Endometrium (tissue), 2 donors: Measurements from ENCODE around the gene SYK.

Experiments
- FAIRE-seq: peaks from 2 replicates; lab custom pipeline; 2012; peaks lifted over from hg19 to GRCh38; lab: Jason Lieb, UNC
- donor health status: control.
- donor health status: control.

The SYK gene

DNA sequence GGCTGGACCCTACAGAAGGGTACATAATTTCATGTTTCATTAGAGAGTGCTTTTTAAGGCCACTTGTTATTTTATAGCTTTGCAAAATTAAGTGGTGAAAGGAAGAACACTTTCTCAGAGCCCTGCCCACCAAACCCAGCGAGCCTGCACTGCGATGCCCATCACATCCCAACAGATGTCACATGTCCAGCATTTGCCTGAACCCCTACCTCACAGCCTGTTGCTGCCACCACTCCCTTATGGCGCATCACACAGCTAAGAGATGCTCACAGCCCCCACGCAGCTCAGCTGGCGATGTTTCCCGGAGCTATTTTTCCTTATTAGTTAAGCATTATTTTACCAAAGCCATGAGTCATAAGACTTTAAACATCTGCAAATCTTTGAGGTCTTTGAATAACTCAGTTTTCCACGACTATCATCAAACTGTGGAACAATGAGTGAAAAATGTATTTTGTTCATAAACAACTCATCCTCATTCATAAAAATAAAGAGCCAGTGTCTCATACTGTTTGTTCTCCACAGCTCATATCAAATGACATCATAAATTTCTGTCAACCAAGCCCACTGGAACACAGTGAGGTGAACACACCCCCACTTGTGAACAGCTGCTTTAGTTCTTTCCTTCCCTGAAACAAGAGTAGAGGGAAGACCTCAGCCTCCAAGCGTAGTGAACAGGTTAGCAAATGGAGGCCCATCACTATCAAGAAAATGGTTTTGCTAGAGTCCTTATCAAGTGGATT, 104.9 kb downstream of the SYK start:
- FAIRE-seq: no peak

- no peak for FAIRE-seq
Measured at GRCh38 chr9:90907056-90907445, 105.4 kb downstream of the SYK start.

- no peak for FAIRE-seq
Measured at GRCh38 chr9:90907790-90908189, 106.2 kb downstream of the SYK start.

DNA sequence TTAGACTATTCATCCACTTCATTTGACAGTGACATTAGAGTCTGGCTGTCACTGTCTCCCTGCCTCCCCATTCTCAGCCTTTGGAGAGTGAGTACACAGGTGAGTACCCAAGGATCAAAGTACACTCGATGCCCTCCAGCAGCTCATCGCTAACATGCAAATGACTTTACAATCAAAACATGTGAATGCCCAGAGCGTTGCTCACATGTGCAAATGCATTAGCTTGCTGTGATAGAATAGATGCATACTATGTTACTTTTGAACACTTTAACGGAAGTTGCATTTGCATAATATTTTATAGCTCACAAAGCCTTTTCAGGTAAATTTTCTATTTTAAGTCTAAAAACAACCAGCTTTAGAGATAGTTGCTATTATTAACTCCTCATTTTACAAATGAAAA, 107.6 kb downstream of the SYK start:
- no peak for FAIRE-seq

GRCh38 chr9:90909747-90910283, 108.2 kb downstream of the SYK start:
- no peak for FAIRE-seq

DNA sequence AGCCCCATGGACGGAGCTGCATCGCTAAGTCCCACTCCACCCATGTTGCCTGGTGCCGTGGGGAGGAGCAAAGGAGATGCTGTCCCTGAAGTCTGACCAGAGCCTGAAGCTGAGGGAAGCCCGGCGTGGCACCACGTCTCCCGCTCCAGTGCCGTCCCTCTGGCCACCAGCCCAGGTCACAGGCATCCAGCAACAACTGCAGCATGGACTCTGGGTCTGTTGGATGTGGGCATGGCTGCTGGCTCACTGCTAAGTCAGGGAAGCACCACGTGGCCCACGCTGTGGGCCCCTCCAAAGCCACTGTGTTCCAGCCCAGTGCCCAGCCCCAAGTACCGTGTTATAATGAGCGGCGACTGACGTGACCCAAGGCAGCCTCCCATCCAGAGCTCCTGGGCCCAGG, 112.6 kb downstream of the SYK start:
- FAIRE-seq: no peak

GRCh38 chr9:90914868-90915483, 113.4 kb downstream of the SYK start:
- no peak for FAIRE-seq

DNA sequence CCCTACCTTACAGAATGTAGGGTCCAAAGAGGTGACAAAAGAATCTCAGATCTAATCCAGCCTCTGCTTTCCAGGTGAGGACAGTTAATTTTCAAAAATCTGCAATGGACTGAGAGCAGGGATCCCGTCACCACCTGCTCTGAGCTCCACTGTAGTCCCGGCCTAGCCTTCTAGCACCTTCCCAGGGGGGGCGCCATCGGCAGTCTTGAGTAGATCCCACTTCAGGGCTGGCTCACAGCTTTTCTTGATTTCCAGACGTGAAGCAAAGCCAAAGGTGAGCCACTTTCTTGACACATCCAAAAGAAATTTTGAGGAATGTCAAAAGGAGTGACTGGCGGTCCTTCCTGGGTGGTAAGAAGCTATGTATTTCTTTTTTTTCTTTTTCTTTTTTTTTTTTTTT, 114.1 kb downstream of the SYK start:
- FAIRE-seq: no peak

- FAIRE-seq: no peak
Measured at GRCh38 chr9:90916147-90916734, 114.6 kb downstream of the SYK start.

GRCh38 chr9:90919883-90920282, 118.3 kb downstream of the SYK start:
- no peak for FAIRE-seq

- no peak for FAIRE-seq
Measured at GRCh38 chr9:90921104-90921503, 119.5 kb downstream of the SYK start.

- FAIRE-seq: no peak
Measured at GRCh38 chr9:90921969-90922368, 120.3 kb downstream of the SYK start.

DNA sequence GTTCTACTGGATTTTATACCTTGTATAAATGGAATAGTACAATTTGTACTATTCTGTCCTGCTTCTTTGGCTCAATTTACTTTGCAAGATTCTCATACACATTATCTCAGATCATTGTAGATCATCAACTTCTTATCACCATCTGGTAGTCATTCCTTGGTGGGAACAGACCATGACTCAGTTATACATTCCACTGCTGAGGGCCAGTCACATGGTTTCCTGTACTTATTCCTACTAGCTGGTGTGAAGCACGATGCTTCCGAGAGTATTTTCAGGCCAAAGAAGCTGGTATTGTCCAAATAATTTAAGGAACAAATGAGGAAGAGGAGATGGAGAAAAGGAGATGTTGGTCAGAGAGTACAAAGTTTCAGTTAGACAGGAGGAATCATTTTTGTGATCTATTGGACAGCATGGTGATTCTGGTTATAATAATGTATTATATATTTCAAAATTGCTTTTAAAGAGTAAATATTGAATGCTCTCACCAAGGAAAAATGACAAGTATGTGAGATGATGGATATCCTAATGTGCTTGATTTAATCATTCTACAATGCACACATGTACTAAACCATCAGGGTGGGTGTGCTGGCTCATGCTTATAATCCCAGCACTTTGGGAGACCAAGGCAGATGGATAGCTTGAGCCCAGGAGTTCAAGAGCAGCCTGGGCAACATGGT, 124.1 kb downstream of the SYK start:
- FAIRE-seq: no peak

- FAIRE-seq: no peak
Measured at GRCh38 chr9:90926936-90927335, 125.3 kb downstream of the SYK start.

DNA sequence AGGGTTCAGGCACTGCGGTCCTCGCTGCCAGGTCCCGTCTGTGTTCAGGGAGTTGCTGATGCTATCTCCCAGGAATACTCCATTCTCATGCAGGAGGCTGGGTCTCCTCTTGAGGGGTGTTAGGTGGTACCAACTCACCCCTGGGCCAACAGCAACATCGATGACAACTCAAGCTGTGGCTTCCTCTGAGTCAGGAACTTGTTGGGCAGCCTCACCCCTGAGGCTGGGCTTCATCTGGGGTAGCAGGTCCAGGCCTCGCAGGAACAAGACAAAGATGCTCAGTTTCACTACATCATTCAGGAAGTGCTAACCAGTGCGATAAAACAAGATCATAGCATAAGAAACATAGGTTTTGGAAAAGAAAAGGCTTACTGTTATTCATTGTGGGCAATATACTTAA, 125.9 kb downstream of the SYK start:
- no peak for FAIRE-seq

- FAIRE-seq: no peak
Measured at GRCh38 chr9:90929626-90930025, 128.0 kb downstream of the SYK start.

- no peak for FAIRE-seq
Measured at GRCh38 chr9:90933468-90933867, 131.8 kb downstream of the SYK start.

DNA sequence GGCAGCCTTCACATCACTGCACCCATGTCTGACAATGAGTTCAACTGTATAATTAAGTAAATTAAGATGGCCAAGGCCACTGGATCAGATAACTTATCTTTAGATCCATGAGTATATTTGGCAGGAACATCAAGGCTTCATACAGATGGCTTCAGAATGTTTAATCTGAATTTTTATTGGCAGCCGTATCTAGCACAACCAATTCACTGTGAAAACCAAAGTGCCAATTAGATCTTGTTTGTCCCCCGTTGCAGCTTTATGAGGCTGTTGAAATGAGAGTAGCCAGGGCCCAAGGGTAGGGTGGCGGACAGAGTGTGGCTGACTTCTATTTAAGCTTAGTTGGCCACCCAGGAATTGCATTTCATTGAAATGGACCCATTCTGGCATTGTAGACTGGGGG, 137.7 kb downstream of the SYK start:
- no peak for FAIRE-seq

- no peak for FAIRE-seq
Measured at GRCh38 chr9:90940280-90940679, 138.7 kb downstream of the SYK start.

- no peak for FAIRE-seq
Measured at GRCh38 chr9:90941661-90942060, 140.0 kb downstream of the SYK start.

GRCh38 chr9:90942555-90942954, 140.9 kb downstream of the SYK start:
- no peak for FAIRE-seq

DNA sequence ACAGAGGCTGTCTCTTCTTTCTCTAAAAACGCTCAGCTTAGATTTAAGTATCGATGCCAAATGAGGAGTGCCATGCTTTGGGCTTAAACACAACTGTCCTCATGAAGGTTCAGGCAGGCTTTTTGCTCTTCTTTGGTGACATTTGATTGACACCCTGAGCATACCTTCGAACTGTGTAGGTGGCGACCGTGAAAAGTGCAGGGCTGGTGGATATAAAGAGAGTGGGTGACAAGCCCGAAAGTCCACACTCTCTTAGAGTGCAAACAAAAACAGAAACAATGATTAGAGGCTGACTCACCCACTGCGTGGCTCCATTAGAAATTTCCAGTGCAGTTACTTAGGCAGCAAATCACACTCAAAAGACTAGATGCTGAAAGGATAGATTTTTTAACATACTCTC, 141.7 kb downstream of the SYK start:
- FAIRE-seq: no peak

DNA sequence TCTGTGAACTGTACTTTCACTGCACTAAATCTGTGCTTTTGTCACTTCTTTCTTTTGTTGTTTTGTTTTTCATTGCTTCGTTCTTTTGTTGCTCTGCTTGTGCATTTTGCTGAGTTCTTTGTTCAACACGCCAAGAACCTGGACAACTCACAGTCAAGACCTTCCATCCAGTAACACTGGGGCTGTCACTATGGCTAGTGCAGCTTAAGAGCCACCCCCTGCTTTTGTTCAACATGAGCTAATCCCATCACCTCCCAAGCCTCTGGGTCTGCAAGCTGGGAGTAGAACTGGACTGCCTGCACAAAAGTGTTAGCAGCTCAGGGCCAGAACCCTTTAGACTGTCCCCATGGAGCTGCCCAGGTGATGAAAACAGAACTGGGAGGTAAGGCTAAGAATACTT, 143.7 kb downstream of the SYK start:
- FAIRE-seq: no peak
